GM18909 (cell line): Measurements from ENCODE around the gene SLC4A5.
"Not testable (repeated sequence)": the region's sequence is repeated elsewhere in the genome, so short reads cannot be mapped to it uniquely, and the experiment has no call there.

Experiments
- ATAC-seq: cut with Tn5 transposase; IDR thresholded peaks from one replicate; pipeline ENCODE4 v1.9.1; 2021; ENCODE audit warnings: mild to moderate bottlenecking; ENCODE audit not compliant: unreplicated experiment, poor library complexity

SLC4A5 gene

GRCh38 chr2:74369976-74370375 lies 26.8 kb upstream of the SLC4A5 start:
- ATAC-seq = no peak

GRCh38 chr2:74368499-74368898 lies 25.3 kb upstream of the SLC4A5 start:
- no peak for ATAC-seq

DNA sequence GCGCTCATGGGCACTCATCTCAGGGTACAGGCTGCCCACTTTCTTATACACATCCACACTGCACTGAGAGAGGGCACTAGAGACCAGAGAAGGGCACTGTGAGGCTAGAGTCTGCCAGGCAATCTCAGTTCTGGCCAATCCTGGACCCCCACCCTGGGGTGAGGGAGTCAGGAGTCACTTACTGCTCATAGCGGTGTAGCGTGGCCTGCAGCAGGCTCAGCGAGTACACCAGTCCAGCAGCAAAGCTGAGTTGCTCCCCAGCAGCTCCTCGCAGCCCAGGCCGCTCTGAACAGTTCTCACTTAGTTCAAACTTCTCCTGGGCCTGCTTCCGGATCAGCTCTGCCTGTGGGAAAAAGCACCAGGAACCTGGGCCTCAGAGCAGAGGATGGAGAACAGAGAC lies 24.6 kb upstream of the SLC4A5 start:
- no peak for ATAC-seq

DNA sequence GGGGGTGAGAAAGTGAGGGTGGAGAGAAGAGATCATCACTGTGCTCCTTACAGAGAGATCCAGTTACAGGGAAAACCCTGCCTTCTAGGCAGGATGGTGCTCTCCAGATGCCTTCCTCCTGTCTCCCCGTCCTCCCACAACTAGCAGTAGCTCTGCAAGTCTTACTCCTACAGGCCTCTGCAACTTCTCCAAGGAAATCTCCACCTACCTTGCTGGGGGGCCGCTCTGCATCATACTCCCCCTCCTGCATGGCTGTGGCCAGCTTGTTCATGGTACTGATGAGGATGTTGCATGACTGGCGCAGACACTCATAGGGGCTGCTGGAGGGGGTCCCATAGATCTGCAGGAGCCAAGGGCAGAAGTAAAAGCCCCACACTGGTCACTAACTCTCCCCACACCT lies 22.8 kb upstream of the SLC4A5 start:
- no peak for ATAC-seq

- ATAC-seq = no peak
Observed at GRCh38 chr2:74364533-74365505, 21.6 kb upstream of the SLC4A5 start.

- no peak for ATAC-seq
Observed at GRCh38 chr2:74361327-74361726, 18.1 kb upstream of the SLC4A5 start.

DNA sequence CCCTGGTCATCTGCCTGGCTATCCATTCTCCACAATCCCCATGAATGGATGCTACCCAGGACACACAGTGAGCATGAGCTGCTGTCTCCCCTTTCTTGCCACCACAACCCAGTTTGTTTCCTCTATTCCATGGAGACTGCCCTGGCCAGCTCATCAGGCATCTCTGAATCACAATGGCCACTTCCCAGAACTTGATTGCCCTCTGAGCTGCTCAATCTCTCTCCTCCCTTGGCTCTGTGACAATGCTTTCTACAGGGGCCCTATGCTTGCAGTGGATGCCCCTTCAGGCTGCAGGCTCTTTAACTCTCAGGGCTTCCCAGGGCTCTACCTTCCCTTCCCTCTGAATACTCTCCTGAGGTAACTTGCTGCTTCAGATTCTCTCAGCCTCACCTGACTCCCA lies 14.4 kb upstream of the SLC4A5 start:
- no peak for ATAC-seq

- no peak for ATAC-seq
Observed at GRCh38 chr2:74349889-74350288, 6.7 kb upstream of the SLC4A5 start.

DNA sequence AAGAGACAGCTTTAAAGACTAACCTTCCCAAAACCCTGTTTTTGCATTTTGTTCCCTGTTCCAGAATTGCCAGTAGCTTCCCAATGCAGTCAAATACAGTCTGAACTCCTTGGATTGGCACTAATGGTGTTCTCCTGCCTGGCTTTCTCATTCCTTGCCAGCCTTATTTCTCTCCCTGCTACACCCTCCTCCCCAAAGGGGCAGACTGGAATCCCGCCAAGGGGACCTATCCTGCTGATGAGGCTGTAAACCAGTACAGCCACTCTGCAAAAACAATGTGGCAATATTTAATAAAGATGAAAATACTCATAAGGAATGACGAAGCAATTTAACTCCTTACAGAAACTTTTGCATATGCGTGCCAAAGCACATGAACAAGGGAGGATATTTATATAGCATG lies 4.5 kb upstream of the SLC4A5 start:
- no peak for ATAC-seq

DNA sequence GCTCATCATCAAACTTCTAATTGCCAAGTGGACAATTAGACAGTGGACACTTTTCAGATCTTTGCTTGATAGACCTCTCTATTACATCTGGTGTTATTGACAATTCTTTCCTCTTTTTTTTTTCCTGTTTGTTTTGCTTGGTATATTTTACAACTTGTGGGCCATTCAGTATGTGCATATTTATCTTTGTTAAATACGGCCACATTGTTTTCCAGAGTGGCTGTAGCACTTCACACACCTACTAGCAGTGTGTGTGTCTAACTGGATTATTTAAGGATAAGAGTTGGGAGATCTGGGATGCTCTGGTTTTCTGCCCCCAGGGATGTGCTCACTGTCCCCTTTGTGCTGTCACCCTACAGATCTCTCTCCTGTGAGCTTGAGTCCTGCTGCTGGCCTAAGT lies 4.1 kb upstream of the SLC4A5 start:
- no peak for ATAC-seq

DNA sequence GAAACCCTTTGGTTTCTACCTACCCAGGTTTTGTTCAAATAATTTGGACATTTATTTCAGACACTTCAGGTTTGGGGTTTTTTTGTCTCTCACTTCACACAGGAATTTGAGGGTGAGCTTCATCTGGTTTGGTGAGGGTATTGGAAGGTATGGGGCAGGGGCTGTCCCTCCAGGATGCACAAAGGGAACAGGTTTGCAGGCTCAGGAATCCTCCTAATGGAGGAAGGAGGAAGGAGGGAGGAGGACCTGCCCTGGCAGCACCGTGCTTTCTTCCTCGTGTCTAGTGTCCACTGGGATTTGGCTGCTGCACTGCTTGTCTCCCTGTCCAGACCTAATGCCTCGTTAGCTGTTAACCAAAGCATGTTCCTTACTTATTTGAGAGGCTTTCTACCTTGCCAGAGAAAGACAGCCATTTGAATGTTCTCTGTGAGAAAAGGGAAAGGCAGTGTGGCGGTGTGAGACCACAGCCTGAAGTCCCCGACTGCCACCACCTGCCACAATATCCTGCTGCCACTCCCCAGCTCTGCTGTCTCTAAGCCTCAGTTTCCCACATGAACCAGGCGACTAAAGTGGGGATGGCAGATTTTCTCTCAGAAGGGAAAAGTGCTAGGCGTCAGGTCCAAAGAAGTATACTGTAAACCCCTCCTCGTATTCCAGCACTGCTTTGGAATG lies 2.2 kb upstream of the SLC4A5 start:
- no peak for ATAC-seq

DNA sequence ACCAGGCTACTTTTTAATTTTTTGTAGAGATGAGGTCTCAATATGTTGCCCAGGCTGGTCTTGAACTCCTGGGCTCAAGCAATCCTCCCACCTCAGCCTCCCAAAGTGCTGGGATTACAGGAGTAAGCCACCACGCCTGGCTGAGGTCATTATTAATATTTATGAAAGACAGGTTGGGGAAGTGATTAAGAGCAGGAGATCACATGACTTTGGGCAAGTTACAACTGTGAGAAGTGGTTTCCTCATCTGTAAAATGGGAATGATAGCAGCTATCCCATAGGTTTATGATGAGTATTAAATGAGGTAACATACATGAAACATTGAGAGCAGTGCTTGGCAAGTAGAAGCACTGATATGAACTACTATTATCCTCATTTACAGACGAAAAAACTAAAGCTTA lies 7.0 kb downstream of the SLC4A5 start:
- not testable (repeated sequence) for ATAC-seq

DNA sequence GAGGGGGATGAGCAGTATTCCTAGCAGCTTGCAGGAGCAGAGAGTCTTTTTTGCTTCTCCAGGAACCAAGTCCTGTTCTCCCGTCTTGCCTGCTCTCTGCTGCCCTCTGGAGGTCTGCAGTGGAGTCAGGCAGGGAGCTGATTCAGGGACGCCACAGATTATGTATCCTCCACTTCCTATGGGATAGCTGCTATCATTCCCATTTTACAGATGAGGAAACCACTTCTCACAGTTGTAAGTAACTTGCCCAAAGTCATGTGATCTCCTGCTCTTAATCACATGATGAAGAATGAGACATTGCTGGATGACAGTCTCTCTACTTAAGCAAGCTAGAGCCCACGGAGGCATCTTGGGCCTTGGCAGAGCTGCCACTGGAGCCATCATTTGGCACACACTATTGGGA lies 8.3 kb downstream of the SLC4A5 start:
- peak; percentile 60 for ATAC-seq

DNA sequence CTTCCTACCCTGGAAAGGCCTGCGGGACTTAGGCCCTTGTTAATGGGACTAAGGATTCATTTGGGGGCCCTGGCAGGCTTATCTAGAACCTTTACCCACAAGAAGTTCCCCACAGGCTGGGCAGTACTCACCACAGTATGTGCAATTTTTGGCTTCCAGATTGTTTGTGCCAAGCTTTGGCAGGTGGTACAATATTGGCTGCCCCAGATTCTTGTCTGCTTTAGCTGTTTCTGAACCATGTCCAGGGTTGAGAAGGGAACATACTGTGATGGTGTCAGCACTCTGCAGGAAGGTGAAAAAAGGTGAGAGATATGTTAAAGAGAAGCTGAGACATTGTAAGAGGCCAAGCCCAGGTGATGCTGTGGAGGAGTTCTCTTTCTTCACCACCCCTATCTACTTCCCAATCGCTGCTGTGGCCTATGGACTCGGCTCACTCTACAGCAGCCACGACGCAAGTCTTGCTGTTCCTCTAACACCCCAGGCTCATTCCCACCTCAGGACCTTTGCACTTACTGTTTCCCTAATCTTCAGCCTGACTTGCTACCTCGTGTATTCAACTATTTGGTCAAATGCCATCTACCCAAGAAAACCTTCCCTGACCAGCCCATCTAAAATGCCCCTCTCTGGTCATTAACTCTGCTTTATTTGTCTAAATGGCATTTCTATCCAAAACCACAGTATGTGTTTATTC lies 9.2 kb downstream of the SLC4A5 start:
- no peak for ATAC-seq

DNA sequence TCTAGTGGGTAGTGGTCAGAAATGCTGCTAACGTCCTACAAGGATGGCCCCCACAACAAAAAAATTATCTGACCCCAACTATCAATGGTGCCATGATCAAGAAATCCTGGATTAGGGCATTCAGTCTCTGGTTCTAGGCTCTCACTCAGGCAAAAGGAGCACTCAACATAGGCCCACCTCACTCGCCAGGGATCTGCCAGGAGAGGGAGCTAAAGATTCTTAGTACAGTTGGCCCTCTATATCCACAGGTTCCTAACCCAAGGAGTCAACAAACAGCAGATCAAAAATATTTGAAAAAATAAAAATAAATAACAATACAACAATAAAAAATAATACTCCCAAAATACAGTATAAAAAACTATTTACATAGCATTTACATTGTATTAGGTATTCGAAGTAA lies 10.0 kb downstream of the SLC4A5 start:
- ATAC-seq = no peak

GRCh38 chr2:74332550-74333174 lies 10.6 kb downstream of the SLC4A5 start:
- ATAC-seq = no peak

GRCh38 chr2:74328573-74328972 lies 14.6 kb downstream of the SLC4A5 start:
- ATAC-seq = no peak

DNA sequence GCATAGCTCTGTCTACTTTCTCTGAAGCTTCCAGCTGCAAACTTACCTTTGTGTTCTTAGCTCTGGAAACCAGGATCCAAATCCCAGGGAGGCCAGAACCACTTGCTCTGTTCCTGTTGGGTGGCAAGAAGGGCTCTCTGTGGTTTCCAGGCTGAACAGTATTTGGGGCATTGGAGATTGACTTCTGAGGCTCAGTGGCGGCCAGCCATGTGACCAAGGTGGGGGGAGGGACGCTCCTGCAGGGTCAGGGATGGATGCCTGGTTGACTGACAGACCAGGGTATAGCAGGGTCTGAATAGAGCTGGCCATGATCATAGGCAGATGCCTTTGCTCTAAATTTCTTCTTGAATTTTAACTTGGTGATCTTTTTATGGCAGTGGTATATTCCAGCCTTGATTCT lies 15.1 kb downstream of the SLC4A5 start:
- ATAC-seq = no peak

GRCh38 chr2:74327627-74328026 lies 15.6 kb downstream of the SLC4A5 start:
- ATAC-seq = no peak

DNA sequence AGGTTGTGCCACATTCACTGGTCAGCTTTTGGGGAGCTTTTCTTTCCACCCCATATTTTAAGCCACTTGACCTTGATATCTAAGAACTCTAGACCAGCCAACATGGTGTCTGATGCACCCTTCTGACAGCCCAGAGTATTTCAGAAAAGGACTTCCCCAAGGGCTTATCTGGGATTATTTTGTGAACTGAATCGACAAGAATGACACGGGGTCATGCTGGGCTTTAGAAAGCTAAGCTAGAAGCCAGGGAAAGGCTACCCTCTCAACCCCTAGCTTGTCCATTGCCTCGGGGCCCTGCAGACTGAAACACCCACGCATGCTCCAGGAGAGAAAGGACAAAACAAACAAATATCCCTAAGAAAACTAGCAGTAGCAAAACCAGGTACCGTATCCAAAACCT lies 16.0 kb downstream of the SLC4A5 start:
- ATAC-seq = no peak

GRCh38 chr2:74325815-74326214 lies 17.4 kb downstream of the SLC4A5 start:
- no peak for ATAC-seq
